ENCODE results near the gene ATG9A. TPM values are rescaled to one million over a fixed set of nuclear protein-coding genes. Genes with fewer than 3 reads are reported as not detected.

ATG9A gene
- total and polyA plus RNA-seq, 9 of the 15 experiments (the other 6 are each of a cell fraction or from before 2014, with no cell fraction given), result 0.25 to 65.6 (median 23.4) TPM

- TF ChIP-seq ESRRA (IDR thresholded peaks at IDR 0.05; ENCODE audit: borderline replicate concordance, low read depth) (no peak), ZNF12 (CRISPR knock-in tag; IDR thresholded peaks at IDR 0.05) (no peak), SMC3 (conservative IDR thresholded peaks at IDR 0.05; ENCODE audit: insufficient read depth, low read depth, low read length) (no peak), CSDE1 (IDR thresholded peaks at IDR 0.05) (no peak), ZNF561 (CRISPR knock-in tag; conservative IDR thresholded peaks at IDR 0.05) (no peak), EP400 (IDR thresholded peaks at IDR 0.05) (peak; percentile 64; the same call in 1 of the 2 replicates), KAT8 (IDR thresholded peaks at IDR 0.05; ENCODE audit: low read depth) (no peak), MAX (CRISPR knock-in tag; IDR thresholded peaks at IDR 0.05) (peak; percentile 71), ZFX (CRISPR knock-in tag; IDR thresholded peaks at IDR 0.05) (peak; percentile 24; the same call in 1 of the 2 replicates), ZNF224 (CRISPR knock-in tag; IDR thresholded peaks at IDR 0.05) (no peak), RBM22 (IDR thresholded peaks at IDR 0.05; ENCODE audit: low read depth, low read length, poor library complexity, severe bottlenecking) (no peak), NR2C2 (CRISPR knock-in tag; IDR thresholded peaks at IDR 0.05) (no peak), NR2C2 (tag; IDR thresholded peaks at IDR 0.05) (no peak), KLF16 (IDR thresholded peaks at IDR 0.05) (no peak), BHLHE40 (IDR thresholded peaks at IDR 0.05; ENCODE audit: low read length) (peak; percentile 64), HDAC3 (IDR thresholded peaks at IDR 0.05; ENCODE audit: borderline replicate concordance, partially characterized antibody) (no peak), PPARD (CRISPR knock-in tag; IDR thresholded peaks at IDR 0.05) (no peak)
- TF ChIP-seq, protein P1, sequence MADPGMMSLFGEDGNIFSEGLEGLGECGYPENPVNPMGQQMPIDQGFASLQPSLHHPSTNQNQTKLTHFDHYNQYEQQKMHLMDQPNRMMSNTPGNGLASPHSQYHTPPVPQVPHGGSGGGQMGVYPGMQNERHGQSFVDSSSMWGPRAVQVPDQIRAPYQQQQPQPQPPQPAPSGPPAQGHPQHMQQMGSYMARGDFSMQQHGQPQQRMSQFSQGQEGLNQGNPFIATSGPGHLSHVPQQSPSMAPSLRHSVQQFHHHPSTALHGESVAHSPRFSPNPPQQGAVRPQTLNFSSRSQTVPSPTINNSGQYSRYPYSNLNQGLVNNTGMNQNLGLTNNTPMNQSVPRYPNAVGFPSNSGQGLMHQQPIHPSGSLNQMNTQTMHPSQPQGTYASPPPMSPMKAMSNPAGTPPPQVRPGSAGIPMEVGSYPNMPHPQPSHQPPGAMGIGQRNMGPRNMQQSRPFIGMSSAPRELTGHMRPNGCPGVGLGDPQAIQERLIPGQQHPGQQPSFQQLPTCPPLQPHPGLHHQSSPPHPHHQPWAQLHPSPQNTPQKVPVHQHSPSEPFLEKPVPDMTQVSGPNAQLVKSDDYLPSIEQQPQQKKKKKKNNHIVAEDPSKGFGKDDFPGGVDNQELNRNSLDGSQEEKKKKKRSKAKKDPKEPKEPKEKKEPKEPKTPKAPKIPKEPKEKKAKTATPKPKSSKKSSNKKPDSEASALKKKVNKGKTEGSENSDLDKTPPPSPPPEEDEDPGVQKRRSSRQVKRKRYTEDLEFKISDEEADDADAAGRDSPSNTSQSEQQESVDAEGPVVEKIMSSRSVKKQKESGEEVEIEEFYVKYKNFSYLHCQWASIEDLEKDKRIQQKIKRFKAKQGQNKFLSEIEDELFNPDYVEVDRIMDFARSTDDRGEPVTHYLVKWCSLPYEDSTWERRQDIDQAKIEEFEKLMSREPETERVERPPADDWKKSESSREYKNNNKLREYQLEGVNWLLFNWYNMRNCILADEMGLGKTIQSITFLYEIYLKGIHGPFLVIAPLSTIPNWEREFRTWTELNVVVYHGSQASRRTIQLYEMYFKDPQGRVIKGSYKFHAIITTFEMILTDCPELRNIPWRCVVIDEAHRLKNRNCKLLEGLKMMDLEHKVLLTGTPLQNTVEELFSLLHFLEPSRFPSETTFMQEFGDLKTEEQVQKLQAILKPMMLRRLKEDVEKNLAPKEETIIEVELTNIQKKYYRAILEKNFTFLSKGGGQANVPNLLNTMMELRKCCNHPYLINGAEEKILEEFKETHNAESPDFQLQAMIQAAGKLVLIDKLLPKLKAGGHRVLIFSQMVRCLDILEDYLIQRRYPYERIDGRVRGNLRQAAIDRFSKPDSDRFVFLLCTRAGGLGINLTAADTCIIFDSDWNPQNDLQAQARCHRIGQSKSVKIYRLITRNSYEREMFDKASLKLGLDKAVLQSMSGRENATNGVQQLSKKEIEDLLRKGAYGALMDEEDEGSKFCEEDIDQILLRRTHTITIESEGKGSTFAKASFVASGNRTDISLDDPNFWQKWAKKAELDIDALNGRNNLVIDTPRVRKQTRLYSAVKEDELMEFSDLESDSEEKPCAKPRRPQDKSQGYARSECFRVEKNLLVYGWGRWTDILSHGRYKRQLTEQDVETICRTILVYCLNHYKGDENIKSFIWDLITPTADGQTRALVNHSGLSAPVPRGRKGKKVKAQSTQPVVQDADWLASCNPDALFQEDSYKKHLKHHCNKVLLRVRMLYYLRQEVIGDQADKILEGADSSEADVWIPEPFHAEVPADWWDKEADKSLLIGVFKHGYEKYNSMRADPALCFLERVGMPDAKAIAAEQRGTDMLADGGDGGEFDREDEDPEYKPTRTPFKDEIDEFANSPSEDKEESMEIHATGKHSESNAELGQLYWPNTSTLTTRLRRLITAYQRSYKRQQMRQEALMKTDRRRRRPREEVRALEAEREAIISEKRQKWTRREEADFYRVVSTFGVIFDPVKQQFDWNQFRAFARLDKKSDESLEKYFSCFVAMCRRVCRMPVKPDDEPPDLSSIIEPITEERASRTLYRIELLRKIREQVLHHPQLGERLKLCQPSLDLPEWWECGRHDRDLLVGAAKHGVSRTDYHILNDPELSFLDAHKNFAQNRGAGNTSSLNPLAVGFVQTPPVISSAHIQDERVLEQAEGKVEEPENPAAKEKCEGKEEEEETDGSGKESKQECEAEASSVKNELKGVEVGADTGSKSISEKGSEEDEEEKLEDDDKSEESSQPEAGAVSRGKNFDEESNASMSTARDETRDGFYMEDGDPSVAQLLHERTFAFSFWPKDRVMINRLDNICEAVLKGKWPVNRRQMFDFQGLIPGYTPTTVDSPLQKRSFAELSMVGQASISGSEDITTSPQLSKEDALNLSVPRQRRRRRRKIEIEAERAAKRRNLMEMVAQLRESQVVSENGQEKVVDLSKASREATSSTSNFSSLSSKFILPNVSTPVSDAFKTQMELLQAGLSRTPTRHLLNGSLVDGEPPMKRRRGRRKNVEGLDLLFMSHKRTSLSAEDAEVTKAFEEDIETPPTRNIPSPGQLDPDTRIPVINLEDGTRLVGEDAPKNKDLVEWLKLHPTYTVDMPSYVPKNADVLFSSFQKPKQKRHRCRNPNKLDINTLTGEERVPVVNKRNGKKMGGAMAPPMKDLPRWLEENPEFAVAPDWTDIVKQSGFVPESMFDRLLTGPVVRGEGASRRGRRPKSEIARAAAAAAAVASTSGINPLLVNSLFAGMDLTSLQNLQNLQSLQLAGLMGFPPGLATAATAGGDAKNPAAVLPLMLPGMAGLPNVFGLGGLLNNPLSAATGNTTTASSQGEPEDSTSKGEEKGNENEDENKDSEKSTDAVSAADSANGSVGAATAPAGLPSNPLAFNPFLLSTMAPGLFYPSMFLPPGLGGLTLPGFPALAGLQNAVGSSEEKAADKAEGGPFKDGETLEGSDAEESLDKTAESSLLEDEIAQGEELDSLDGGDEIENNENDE (IDR thresholded peaks at IDR 0.05; ENCODE audit: low read depth, low read length), result no peak
These were observed 23.7 kb upstream of the ATG9A start, which contains the start of gene TUBA4B (continued) for GRCh38 chr2:219252900-219253752.
